GM12874 (cell line): ENCODE data around the gene LRRC8C.

Source experiments
- CTCF ChIP-seq: IDR thresholded peaks from 2 replicates; pipeline ENCODE4 v1.5.1; 2011; ENCODE audit warnings: low read depth, mild to moderate bottlenecking, control low read depth, low read length, moderate library complexity; ENCODE audit not compliant: insufficient read depth

Gene LRRC8C

DNA sequence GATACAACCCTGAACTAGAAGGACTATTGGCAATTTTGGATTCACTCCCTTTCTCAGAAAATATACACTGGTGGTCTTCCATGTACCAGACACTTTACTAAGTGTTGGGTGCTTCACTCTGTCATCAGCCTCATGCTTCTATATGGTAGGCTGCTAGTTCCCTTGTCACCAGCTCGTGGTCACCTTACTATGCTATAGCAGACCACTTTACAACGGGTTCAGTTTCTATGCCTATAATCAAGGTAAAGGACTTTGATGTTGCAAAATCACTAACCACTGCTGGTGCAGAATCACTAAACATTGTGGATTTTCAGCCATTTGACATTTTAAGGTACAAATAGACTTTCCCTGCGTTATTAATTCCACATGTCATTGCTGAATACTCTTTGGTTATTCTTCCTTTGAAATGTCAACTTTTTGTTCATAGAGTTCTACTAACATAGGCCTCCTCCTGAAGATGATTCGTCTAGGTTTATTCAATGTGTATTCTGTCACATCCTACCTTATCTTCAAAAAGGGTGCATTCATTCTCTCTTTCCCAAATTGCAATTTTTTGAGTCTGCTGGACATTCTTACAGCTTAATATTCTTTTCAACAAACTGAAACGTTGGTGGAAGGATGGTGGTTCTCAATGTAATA is 78.3 kb downstream of the LRRC8C start:
- TF ChIP-seq CTCF: no peak

DNA sequence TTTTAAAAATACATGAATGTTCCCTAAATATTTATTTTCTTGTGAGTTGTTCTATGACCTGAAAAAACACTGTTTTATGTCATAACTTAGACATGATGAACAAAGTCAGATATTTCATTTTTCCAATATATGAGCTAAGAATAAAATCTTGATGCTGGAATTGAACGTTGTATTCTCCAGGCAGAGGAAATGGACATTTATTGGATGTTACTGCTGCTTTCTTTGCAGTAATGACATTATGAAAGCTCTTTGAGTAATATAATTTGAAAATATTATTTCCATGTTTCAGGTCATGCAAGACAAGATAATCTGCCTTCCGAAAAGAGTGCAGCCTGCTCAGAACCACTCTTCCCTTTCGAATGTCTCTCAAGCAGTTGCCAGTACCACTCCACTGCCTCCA is 79.5 kb downstream of the LRRC8C start:
- TF ChIP-seq CTCF: no peak

GRCh38 chr1:89715677-89716076 is 82.8 kb downstream of the LRRC8C start:
- TF ChIP-seq CTCF: no peak

DNA sequence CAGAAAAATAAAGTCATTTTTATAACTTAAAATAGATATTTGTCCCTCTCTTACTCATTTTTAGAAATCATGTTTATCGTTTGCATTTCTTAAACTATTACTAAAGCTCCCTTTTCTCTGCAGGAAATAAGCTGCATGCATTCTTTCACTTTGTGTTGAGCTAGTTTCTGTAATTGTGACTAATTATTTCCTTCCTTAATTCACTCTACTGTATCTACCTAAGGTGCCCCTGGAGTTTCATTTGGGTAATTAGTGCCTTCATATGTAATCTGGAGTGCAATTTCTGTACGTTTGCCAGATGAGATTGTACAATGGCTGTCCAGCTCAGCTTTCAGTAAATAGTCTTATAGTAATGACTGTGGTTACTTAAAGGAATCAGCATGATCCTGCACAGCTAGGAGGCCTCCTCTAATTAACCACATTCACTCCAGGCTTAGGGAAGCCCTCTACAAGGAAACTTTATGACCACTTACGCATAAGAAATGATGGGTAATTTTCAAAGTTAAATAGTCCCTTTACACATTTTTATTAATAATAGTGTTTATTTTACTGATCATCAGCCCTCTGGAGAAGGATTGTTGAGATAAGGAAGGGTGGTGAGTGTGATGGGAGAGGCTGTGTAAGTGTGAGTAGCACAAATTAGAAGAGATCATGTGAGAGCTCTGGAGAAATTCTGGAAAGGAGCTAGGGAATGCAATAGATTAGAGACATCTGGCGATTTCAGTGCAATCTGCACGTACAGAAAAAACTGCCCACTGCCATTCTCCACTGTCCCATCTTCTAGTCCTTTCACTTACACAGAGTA is 86.8 kb downstream of the LRRC8C start:
- TF ChIP-seq CTCF: no peak

DNA sequence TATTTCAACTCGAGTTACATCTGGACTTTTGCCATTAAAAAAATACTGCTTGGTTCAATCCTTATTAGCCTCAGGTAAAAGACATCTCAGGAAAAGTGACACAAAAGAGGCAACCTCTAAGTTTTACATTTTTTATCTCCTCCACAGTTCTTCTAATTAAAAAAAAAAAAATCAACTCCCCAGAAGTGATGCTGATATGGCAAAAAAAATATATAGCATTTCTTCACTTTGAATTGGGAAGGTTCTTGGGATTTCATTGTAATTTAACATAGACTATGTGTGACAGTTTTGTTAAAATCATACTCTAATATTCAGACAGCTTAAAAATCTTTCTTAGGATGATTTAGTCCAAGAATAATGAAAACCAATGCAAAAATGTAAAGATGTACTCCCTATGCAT is 87.9 kb downstream of the LRRC8C start:
- no peak for TF ChIP-seq CTCF

- TF ChIP-seq CTCF: no peak
These were observed 88.4 kb downstream of the LRRC8C start for GRCh38 chr1:89721351-89721750.

DNA sequence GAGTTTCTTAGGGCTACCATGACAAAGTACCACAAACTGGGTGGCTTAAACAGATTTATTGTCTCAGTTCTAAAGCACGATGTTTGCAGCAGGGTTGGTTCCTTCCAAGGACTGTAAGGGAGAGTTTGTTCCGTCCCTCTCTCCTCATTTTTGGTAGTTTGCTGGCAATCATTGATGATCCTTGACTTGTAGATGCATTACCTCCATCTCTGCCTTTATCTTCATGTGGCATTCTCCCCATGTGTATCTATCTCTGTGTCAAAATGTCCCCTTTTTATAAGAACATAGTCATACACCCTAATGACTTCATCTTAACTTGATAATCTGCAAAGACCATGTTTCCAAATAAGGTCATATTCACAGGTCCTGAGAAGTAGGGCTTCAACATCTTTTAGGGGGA is 90.2 kb downstream of the LRRC8C start:
- TF ChIP-seq CTCF: no peak
